ENCODE results near the gene HMCN1.

- no peak for TF ChIP-seq EZH2 (IDR thresholded peaks at IDR 0.05; ENCODE audit: borderline replicate concordance, low read length)
- TF ChIP-seq, protein P1, sequence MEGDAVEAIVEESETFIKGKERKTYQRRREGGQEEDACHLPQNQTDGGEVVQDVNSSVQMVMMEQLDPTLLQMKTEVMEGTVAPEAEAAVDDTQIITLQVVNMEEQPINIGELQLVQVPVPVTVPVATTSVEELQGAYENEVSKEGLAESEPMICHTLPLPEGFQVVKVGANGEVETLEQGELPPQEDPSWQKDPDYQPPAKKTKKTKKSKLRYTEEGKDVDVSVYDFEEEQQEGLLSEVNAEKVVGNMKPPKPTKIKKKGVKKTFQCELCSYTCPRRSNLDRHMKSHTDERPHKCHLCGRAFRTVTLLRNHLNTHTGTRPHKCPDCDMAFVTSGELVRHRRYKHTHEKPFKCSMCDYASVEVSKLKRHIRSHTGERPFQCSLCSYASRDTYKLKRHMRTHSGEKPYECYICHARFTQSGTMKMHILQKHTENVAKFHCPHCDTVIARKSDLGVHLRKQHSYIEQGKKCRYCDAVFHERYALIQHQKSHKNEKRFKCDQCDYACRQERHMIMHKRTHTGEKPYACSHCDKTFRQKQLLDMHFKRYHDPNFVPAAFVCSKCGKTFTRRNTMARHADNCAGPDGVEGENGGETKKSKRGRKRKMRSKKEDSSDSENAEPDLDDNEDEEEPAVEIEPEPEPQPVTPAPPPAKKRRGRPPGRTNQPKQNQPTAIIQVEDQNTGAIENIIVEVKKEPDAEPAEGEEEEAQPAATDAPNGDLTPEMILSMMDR (conservative IDR thresholded peaks at IDR 0.05 in 1 of 2, IDR thresholded peaks at IDR 0.05 in 1 of 2; ENCODE audit: extremely low read depth in 1 of 2, insufficient read depth in 1 of 2, low read depth in 1 of 2, low read length in 2 of 2), result no peak
Observed at GRCh38 chr1:185914089-185914488, 179.9 kb downstream of the HMCN1 start.

Measured in mammary epithelial cell (primary cell).